Naive thymus-derived CD4-positive, alpha-beta T cell (primary cell): Measurements from ENCODE around the gene SLC7A7. TPM values are rescaled to one million over a fixed set of nuclear protein-coding genes. Genes with fewer than 3 reads are reported as not detected.
"Not testable (repeated sequence)": the region's sequence is repeated elsewhere in the genome, so short reads cannot be mapped to it uniquely, and the experiment has no call there.

ENCODE experiments used
- ATAC-seq: fragments of 150-1000 bp; cut with Tn5 transposase; 2 replicates; pipeline ENCODE4 v1.10.0; 2021; ENCODE audit warnings: mild to moderate bottlenecking, moderate library complexity
- CTCF ChIA-PET: fragments of 350-600 bp; sonication (Branson Sonifier 250); formaldehyde crosslinking; loops from one replicate; lab custom pipeline; 2021; ENCODE audit warnings: antibody characterized with exemption; lab: Charles Lee
- POLR2A ChIA-PET: fragments of 350-600 bp; sonication (Branson Sonifier 250); formaldehyde crosslinking; loops from one replicate; lab custom pipeline; 2021; ENCODE audit warnings: antibody characterized with exemption, inconsistent platforms; lab: Charles Lee
- DNase-seq, 9 donors: peaks; one replicate each; pipeline versions ENCODE4 v3.0.0 to v3.0.0-alpha.2; 2020 to 2022; ENCODE audit warnings: mixed read lengths in 1 of 9
- H3K27ac ChIP-seq: one replicate; pipeline ENCODE4 v1.7.0; 2013; ENCODE audit warnings: mild to moderate bottlenecking, low read depth, low read length, moderate library complexity
- H3K27me3 ChIP-seq, 2 donors: one replicate each; pipeline ENCODE4 v1.7.0; 2013; ENCODE audit warnings: low read length in 2 of 2, mild to moderate bottlenecking in 2 of 2, moderate library complexity in 2 of 2; ENCODE audit not compliant: control insufficient read depth in 2 of 2, insufficient read depth in 2 of 2
- H3K36me3 ChIP-seq, 3 experiments: 1 replicate in 2 of 3; 2 replicates in 1 of 3; pipeline ENCODE4 v1.7.0; 2013; ENCODE audit warnings: low read length in 3 of 3, mild to moderate bottlenecking in 3 of 3, moderate library complexity in 1 of 3; ENCODE audit not compliant: insufficient read depth in 3 of 3, control insufficient read depth in 2 of 3
- H3K4me1 ChIP-seq, 2 donors: one replicate each; pipeline ENCODE4 v1.7.0; 2013; ENCODE audit warnings: low read length in 2 of 2, mild to moderate bottlenecking in 2 of 2, moderate library complexity in 1 of 2; ENCODE audit not compliant: control insufficient read depth in 2 of 2, insufficient read depth in 2 of 2
- H3K4me3 ChIP-seq: 2 replicates; pipeline ENCODE4 v1.7.0; 2013; ENCODE audit warnings: mild to moderate bottlenecking, low read length
- H3K9me3 ChIP-seq, 3 experiments: 1 replicate in 2 of 3; 2 replicates in 1 of 3; pipeline ENCODE4 v1.7.0; 2013; ENCODE audit warnings: low read length in 3 of 3; ENCODE audit not compliant: control insufficient read depth in 2 of 3
- H3K27ac Mint-ChIP-seq, 9 donors: one replicate each; pipeline ENCODE4 v1.8.0; 2020 to 2022; ENCODE audit warnings: mixed read lengths in 9 of 9, mild to moderate bottlenecking in 8 of 9, moderate library complexity in 5 of 9, inconsistent platforms in 2 of 9
- H3K27me3 Mint-ChIP-seq, 5 donors: one replicate each; pipeline ENCODE4 v1.8.0; 2021 to 2022; ENCODE audit warnings: mixed read lengths in 5 of 5, mild to moderate bottlenecking in 1 of 5
- H3K36me3 Mint-ChIP-seq, 5 donors: one replicate each; pipeline ENCODE4 v1.8.0; 2020 to 2022; ENCODE audit warnings: mixed read lengths in 5 of 5, mild to moderate bottlenecking in 3 of 5, inconsistent platforms in 1 of 5
- H3K4me1 Mint-ChIP-seq, 7 donors: one replicate each; pipeline ENCODE4 v1.8.0; 2020 to 2022; ENCODE audit warnings: mixed read lengths in 7 of 7, mild to moderate bottlenecking in 3 of 7, inconsistent platforms in 1 of 7
- H3K4me3 Mint-ChIP-seq, 10 donors: one replicate each; pipeline ENCODE4 v1.8.0; 2020 to 2022; ENCODE audit warnings: mild to moderate bottlenecking in 10 of 10, mixed read lengths in 10 of 10, moderate library complexity in 6 of 10, inconsistent platforms in 2 of 10
- H3K9me3 Mint-ChIP-seq, 11 donors: one replicate each; pipeline ENCODE4 v1.8.0; 2020 to 2022; ENCODE audit warnings: mixed read lengths in 11 of 11, mild to moderate bottlenecking in 4 of 11, inconsistent platforms in 1 of 11, moderate library complexity in 1 of 11
- intact Hi-C, 2 donors: fragments of 100-400 bp; cut with micrococcal nuclease; formaldehyde crosslinking; loops; one replicate each; pipeline ENCODE4 v1.15.1; 2023
- polyA plus RNA-seq, 2 donors: library from polyadenylated mRNA; unstranded; fragments of 300-500 nt; fragmentation: Illumina TruSeq; gene quantifications; one replicate each; pipeline ENCODE4 v1.2.3, GENCODE V29; 2021
- total RNA-seq, 6 experiments: library from RNA in 5 of 6; stranded (reverse) in 5 of 6; gene quantifications; 1 replicate in 5 of 6; 2 replicates in 1 of 6; pipeline ENCODE4 v1.2.3 and lab custom pipeline; 2021 to 2026

SLC7A7 gene
- total and polyA plus RNA-seq, 7 experiments from 2014 or later: 1.1 to 71.1 (median 1.8) TPM

DNA sequence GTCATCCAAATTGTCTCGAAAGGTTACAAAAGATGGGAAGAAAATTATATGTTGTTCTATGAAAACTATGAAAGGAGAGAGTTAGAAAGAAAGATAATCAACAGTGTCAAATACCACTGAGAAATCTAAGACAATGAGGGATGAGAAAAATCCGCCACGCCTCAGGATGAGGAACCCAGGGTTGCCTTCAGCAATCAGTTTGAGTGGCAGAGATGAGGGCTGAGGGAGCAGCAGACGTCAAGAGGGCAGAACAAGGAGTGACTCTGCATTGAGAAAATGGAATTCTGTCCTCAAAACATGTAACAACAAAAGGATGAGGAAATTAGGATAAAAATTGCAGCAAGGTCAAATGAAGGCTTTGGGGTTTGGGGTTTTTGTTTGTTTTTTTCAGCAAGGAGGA, 67.0 kb downstream of the SLC7A7 start:
- CTCF ChIA-PET: interaction anchor here (0.6 kb wide), 1 partner anchor 76 kb away, joined by 4 read pairs; no protein-coding TSS in a partner anchor
- peaks cover 0 to 2% (median 0%) of the 10 kb centered on the region in 11 donors for H3K9me3 Mint-ChIP-seq
- no peaks in the 10 kb centered on the region for H3K36me3 ChIP-seq
- H3K27me3 Mint-ChIP-seq: peaks cover 12 to 34% (median 16%) of the 10 kb centered on the region in 5 donors
- POLR2A ChIA-PET: interaction anchor here (0.8 kb wide), 1 partner anchor 46 kb away, joined by 3 read pairs; no protein-coding TSS in a partner anchor
- H3K9me3 ChIP-seq: no peaks in the 10 kb centered on the region
- H3K27ac ChIP-seq: no peak overlapping the region
- no peak for DNase-seq
- peaks cover 0 to 6% (median 0%) of the 10 kb centered on the region in 5 donors for H3K36me3 Mint-ChIP-seq
- H3K4me3 Mint-ChIP-seq: no peak overlapping the region
- no peaks in the 10 kb centered on the region for H3K4me1 ChIP-seq
- H3K4me3 ChIP-seq: no peak overlapping the region
- no peaks in the 10 kb centered on the region for H3K27me3 ChIP-seq
- intact Hi-C loops: no loop called here
- H3K4me1 Mint-ChIP-seq: peaks cover 3 to 18% (median 13%) of the 10 kb centered on the region in 7 donors
- ATAC-seq: no peak
- H3K27ac Mint-ChIP-seq: peak overlapping the region in 3 of 9 donors; percentile 26 to 35 (median 33)

DNA sequence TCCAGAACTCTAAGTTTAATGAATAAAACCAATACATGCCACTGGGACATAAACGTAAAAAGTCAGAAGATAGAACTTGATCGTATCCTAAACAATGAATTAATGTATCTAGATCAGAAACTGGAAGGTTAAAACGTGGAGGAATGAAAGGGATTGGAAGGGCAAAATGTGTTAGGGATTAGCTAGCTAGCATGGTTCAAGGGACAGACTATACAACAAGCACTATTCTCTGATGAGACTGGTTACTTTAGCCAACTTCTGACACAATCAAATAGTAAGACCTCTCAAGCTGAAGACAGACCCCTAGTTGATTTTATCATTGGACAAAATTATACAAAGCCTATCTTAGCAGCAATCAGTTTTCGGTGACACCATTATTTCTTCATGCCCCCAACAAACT, 67.5 kb downstream of the SLC7A7 start:
- peaks cover 9 to 33% (median 17%) of the 10 kb centered on the region in 5 donors for H3K27me3 Mint-ChIP-seq
- Histone ChIP-seq H3K27ac (no peak overlapping the region), H3K4me3 (no peak overlapping the region), H3K27me3 (no peaks in the 10 kb centered on the region), H3K36me3 (no peaks in the 10 kb centered on the region), H3K4me1 (no peaks in the 10 kb centered on the region), H3K9me3 (no peaks in the 10 kb centered on the region)
- peaks cover 0 to 6% (median 0%) of the 10 kb centered on the region in 5 donors for H3K36me3 Mint-ChIP-seq
- POLR2A ChIA-PET: interaction anchor here (0.8 kb wide), 1 partner anchor 47 kb away, joined by 3 read pairs; no protein-coding TSS in a partner anchor
- ATAC-seq: no peak
- peaks cover 0 to 2% (median 0%) of the 10 kb centered on the region in 11 donors for H3K9me3 Mint-ChIP-seq
- peaks cover 3 to 16% (median 13%) of the 10 kb centered on the region in 7 donors for H3K4me1 Mint-ChIP-seq
- CTCF ChIA-PET: interaction anchor here (0.6 kb wide), 2 partner anchors 77 to 479 kb away, joined by 3 to 4 read pairs; no protein-coding TSS in a partner anchor
- no peak for DNase-seq
- no peak overlapping the region for H3K27ac Mint-ChIP-seq
- H3K4me3 Mint-ChIP-seq: no peak overlapping the region
- intact Hi-C loops: no loop called here

DNA sequence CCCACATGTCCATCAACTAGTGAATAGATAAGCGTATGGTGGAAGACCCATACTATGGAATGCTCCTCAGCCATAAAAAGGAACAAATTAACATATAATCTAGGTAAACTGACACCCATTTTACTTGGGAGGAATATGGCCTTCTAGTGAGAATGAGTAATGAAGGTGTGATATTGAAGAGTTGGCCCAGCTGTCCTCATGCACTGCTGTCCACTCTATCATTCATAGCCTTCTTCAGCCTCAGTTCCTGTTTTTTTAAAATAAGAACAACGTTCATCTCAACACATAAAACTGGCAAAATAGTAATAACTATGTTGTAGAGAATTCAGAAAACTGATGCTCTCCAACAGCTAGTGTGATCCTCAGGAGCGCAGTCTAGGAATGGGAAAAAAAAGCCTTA, 75.2 kb downstream of the SLC7A7 start:
- H3K27me3 Mint-ChIP-seq: peaks cover 7 to 14% (median 8%) of the 10 kb centered on the region in 5 donors
- peaks cover 0 to 6% (median 0%) of the 10 kb centered on the region in 5 donors for H3K36me3 Mint-ChIP-seq
- H3K4me3 ChIP-seq: no peak overlapping the region
- peaks cover 0 to 28% (median 0%) of the 10 kb centered on the region in 7 donors for H3K4me1 Mint-ChIP-seq
- no peaks in the 10 kb centered on the region for H3K27me3 ChIP-seq
- H3K9me3 ChIP-seq: no peaks in the 10 kb centered on the region
- ATAC-seq (no peak), DNase-seq (no peak)
- intact Hi-C loops: no loop called here
- H3K27ac Mint-ChIP-seq: no peak overlapping the region
- no peaks in the 10 kb centered on the region for H3K4me1 ChIP-seq
- POLR2A ChIA-PET: no interaction called here
- no peak overlapping the region for H3K4me3 Mint-ChIP-seq
- CTCF ChIA-PET: no interaction called here
- no peak overlapping the region for H3K27ac ChIP-seq
- no peaks in the 10 kb centered on the region for H3K36me3 ChIP-seq
- H3K9me3 Mint-ChIP-seq: peaks cover 0 to 2% (median 0%) of the 10 kb centered on the region in 11 donors

DNA sequence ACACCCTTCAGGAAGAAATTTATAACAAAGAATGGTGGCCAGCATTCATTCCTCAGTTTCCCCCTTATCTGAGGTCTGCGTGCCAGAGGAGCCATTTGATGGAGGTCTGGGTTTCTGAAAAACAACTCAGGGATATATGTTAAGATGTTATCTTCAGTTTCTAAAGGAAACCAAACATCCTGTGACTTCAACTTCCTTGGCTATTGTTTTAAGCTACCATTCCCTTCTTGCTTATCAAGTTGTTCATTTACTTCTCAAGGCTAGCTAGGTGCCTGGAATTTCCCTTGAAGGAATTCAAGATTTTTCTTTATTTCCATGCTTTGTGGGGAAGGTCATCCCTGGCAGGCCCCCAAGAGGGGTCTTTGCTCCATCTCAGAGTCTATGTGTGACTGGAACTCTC, 75.8 kb downstream of the SLC7A7 start:
- H3K36me3 ChIP-seq: no peaks in the 10 kb centered on the region
- H3K4me1 Mint-ChIP-seq: peaks cover 0 to 28% (median 0%) of the 10 kb centered on the region in 7 donors
- H3K27me3 ChIP-seq: no peaks in the 10 kb centered on the region
- DNase-seq (no peak), ATAC-seq (no peak)
- no peak overlapping the region for H3K27ac ChIP-seq
- H3K36me3 Mint-ChIP-seq: peaks cover 0 to 6% (median 0%) of the 10 kb centered on the region in 5 donors
- H3K4me1 ChIP-seq: no peaks in the 10 kb centered on the region
- peak overlapping the region in 1 of 9 donors; percentile 66 for H3K27ac Mint-ChIP-seq
- H3K9me3 ChIP-seq: no peaks in the 10 kb centered on the region
- H3K9me3 Mint-ChIP-seq: peaks cover 0 to 2% (median 0%) of the 10 kb centered on the region in 11 donors
- H3K4me3 Mint-ChIP-seq: peak overlapping the region in 1 of 10 donors; percentile 41
- ChIA-PET CTCF (interaction anchor here (0.7 kb wide), 1 partner anchor 44 kb away, joined by 3 read pairs; no protein-coding TSS in a partner anchor), POLR2A (no interaction called here)
- H3K4me3 ChIP-seq: no peak overlapping the region
- peaks cover 7 to 14% (median 8%) of the 10 kb centered on the region in 5 donors for H3K27me3 Mint-ChIP-seq
- intact Hi-C loops: no loop called here

DNA sequence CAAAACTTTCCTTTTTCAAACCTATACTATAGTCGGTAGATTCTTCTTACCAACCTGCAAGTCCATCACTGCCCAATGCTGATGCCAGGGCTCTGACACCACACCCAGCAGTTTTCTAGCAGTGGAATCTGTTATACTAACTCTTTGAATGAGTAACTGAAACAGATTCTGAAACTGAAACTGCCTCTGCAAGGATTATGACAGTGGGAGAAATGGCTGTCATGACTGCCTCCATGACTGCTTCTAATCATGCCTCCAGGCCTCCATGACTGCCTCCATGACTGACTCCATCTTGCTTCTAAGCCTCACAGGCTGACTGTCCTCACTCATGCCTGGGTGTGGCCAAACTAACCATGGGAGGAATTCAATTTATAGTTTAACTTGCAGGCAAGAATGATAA, 78.2 kb downstream of the SLC7A7 start:
- Mint-ChIP-seq H3K4me3 (peak overlapping the region in 1 of 10 donors; percentile 60), H3K27ac (peak overlapping the region in 1 of 9 donors; percentile 94), H3K4me1 (peaks cover 0 to 28% (median 0%) of the 10 kb centered on the region in 7 donors), H3K9me3 (peaks cover 0 to 2% (median 0%) of the 10 kb centered on the region in 11 donors), H3K36me3 (peaks cover 0 to 6% (median 0%) of the 10 kb centered on the region in 5 donors), H3K27me3 (peaks cover 0 to 8% (median 5%) of the 10 kb centered on the region in 5 donors)
- ATAC-seq (no peak), DNase-seq (peak in 1 of 9 donors; percentile 29)
- CTCF ChIA-PET: no interaction called here
- Histone ChIP-seq H3K36me3 (no peaks in the 10 kb centered on the region), H3K4me3 (no peak overlapping the region), H3K27me3 (no peaks in the 10 kb centered on the region), H3K9me3 (no peaks in the 10 kb centered on the region), H3K4me1 (no peaks in the 10 kb centered on the region), H3K27ac (no peak overlapping the region)
- intact Hi-C loops: loop anchor here in 1 of 2 donors (2.0 kb wide), 1 partner anchor 30 kb away; the partner anchor contains the start of gene OXA1L
- POLR2A ChIA-PET: no interaction called here

DNA sequence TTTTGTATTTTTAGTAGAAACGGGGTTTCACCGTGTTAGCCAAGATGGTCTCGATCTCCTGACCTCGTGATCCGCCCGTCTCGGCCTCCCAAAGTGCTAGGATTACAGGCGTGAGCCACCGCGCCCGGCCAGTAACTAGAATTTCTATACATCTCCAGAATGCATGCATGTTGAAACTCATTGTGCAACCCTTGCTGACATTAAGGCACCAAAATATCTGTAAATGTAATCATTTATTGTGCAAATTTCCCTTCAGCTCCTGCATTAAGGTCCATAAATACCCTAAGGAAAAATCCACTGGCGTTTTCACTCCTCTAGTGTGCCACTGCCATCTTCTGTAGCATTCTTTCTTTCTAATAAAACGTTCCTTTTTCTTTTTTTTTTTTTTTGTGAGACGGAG, 78.9 kb downstream of the SLC7A7 start:
- ATAC-seq, DNase-seq, H3K27me3 ChIP-seq, H3K27me3 Mint-ChIP-seq, H3K36me3 Mint-ChIP-seq, CTCF ChIA-PET, H3K4me1 ChIP-seq, H3K27ac ChIP-seq, H3K4me3 Mint-ChIP-seq, H3K9me3 ChIP-seq, H3K27ac Mint-ChIP-seq, POLR2A ChIA-PET, H3K4me3 ChIP-seq, H3K36me3 ChIP-seq, H3K9me3 Mint-ChIP-seq: not testable (repeated sequence)
- peaks cover 0 to 28% (median 0%) of the 10 kb centered on the region in 7 donors for H3K4me1 Mint-ChIP-seq
- intact Hi-C loops: loop anchor here in 1 of 2 donors (2.0 kb wide), 1 partner anchor 30 kb away; the partner anchor contains the start of gene OXA1L
